ENCODE results near the gene UQCC2.

The UQCC2 gene

GRCh38 chr6:33705268-33705885 lies 6.1 kb downstream of the UQCC2 start:
- peak; percentile 84 for DNase-seq

DNA sequence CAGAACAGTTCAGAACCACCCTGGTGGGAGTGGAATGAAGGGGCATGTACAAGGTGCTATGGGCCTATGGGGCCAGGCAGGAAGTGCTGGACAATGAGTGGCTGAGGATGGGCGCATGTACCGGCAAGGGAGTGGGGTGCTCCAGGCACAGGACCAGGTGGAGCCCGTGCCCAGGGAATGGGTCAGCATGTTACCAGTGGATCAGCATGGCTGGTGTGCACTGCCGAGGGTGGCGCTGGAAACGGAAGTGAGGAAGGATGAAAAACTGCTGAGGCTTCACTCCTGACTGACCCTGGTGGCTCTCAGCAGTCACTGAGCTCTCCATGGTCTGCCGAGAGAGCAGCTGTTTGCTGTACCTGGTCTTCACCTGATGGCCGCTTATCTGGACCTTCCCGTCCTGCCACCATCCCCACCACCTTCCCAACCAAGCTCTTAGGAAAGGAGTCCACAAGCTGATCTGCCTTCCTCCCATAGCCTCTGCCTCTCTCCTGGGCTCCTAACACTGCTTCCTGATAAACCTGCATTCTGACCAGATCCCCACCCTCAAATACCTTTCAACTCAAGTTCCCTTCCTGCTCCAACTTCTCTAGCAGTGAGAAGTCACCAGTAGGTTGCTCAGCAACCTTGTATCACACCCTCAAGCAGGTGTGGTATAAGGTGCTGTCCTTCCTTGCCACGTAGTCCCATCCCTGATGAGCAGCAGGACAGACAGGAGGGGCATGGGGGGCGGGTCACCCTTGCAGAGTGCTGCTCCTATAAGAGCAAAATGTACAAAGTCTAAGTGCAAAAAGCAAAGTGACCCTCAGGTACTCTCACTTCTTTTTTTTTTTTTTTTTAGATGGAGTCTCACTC lies 7.1 kb downstream of the UQCC2 start:
- DNase-seq, result no peak

GRCh38 chr6:33702345-33702977 lies 9.0 kb downstream of the UQCC2 start:
- peak; percentile 68 for DNase-seq

- peak; percentile 67 for DNase-seq
These were observed 11.0 kb downstream of the UQCC2 start for GRCh38 chr6:33700391-33701050.

GRCh38 chr6:33699739-33700138 lies 11.8 kb downstream of the UQCC2 start:
- no peak for DNase-seq

DNA sequence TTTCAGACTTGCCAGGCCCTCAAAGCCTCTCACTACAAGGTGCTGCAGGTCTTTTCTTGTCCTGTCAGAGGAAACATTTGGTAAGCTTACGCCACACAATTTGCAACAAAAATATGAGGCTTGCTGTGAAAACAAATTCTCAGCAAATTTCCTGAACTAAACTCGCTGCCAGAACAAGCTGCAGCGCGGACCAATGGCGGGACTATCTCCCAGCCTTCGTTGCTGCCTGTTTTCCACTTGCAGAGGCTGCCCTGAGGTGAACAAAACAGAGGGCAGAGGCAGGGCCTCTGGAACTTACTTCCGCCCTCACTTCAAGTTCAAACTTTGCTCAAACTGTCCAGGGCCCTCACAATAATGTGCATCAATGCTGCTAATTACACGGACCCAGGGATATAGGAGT lies 12.4 kb downstream of the UQCC2 start:
- no peak for DNase-seq

DNA sequence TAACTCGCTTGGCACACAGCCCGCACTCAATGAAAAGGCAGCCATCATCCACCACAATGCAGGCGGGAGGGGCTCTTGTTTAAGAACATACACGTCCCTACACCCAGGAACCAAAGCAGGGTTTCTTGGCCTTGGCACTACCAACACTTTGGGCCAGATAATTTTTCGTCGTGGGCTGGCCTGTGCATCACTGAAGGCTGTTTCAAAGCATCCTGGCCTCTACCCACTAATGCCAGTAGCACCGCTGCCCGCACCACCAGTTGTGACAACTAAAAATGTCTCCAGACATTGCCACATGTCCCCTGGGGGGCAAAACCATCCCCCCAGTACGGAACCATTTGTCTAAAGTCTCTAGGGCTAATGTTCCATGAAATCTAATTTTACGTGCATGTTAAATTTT lies 13.0 kb downstream of the UQCC2 start:
- DNase-seq, result no peak

GRCh38 chr6:33697845-33698244 lies 13.7 kb downstream of the UQCC2 start:
- DNase-seq, result no peak

DNA sequence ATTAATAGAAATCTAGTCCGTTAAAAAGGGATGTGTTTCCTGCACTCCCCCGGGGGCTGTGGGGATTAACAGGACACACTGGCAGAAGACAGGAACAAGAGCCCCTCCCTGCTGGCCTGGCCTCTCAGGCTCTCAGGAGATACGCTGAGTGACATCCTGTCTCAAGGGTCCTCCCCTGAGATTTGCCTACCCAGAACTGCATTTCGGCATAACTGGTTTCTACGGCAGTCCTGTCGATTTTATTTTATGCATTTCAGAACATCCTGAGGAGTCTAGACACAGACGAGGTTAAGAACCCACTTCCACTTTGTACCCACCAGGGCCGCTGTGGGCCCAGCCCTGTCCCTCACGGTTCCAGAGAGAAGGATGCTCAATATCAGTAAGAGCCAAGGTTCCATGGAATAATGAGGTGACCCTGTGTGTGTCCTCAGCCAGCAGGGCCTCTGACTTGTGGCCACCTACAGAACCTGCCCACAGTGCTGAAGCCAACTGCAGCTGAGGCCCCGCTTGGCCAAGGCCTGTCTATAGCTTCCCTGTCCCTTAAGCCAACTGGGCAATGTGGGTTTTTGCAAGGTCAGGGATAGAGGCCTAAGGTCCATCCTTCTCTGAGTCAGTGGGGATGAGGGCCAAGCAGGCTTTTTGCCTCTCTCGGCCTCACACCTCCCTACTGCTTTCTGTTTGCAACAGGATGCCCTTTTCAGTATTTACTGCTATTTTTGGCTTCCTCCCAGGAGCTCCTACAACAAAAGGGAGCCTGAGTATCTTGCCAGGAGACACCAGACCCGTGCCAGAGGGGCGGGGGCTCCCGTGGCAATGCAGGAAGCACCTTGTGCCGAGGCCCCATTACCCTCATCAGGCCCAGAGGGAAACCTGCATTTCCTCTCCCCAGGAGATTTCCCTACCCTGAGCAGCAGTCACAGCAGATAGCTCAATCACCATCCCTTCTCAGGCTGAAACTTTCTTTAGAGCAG lies 14.7 kb downstream of the UQCC2 start:
- no peak for DNase-seq

- DNase-seq, result no peak
These were observed 15.4 kb downstream of the UQCC2 start for GRCh38 chr6:33696076-33696475.

GRCh38 chr6:33695451-33695887 lies 16.0 kb downstream of the UQCC2 start:
- no peak for DNase-seq

- no peak for DNase-seq
These were observed 16.5 kb downstream of the UQCC2 start for GRCh38 chr6:33694977-33695376.

GRCh38 chr6:33694401-33694931 lies 17.0 kb downstream of the UQCC2 start:
- peak; percentile 56 for DNase-seq

- no peak for DNase-seq
These were observed 18.1 kb downstream of the UQCC2 start for GRCh38 chr6:33693186-33694105.

- DNase-seq, result no peak
These were observed 18.7 kb downstream of the UQCC2 start for GRCh38 chr6:33692760-33693158.

GRCh38 chr6:33692078-33692759 lies 19.3 kb downstream of the UQCC2 start:
- DNase-seq, result no peak

DNA sequence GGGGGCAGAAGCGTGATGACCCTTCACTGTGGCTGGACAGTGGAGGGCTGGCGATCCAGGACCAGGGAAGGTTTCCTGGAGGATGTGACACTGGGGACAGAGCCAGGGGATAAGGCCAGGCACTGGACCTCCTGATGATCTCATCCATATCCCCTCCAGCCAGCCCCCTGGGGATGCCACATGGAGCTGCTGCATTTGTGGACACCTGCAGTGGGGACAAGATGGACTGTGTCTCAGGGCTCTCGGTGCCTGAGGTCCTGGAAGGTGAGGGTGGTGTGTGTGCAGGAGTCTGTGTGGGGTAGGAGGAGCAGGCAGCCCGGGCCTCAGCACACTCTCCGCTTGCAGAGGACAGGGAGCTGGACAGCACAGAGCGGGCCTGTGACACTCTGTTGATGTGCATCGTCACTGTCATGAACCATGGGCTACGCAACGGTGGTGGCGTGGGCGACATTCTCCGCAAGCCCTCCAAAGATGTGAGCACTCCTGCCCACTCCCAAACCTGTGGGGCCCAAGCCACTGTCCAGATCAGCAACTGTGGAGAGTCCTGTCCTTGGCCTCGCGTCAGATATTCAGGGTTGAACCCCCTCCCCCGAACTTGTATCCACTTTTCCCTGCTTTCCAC lies 19.9 kb downstream of the UQCC2 start:
- no peak for DNase-seq

GRCh38 chr6:33690766-33691165 lies 20.7 kb downstream of the UQCC2 start:
- DNase-seq, result no peak

- no peak for DNase-seq
These were observed 21.6 kb downstream of the UQCC2 start for GRCh38 chr6:33689879-33690278.

DNA sequence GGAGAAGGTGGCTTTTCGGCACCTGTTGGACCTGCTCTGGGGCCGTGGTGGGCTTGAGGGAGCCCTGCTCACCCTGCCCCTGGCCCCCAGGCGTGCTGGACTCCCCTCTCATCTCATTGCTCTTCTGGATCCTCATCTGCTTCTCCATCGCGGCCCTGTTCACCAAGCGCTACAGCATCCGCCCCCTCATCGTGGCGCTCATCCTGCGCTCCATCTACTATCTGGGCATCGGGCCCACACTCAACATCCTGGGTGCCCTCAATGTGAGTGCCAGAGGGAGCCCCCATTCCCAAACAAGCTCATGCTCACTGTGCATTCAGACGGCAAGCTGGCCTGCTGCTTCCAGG lies 22.4 kb downstream of the UQCC2 start:
- no peak for DNase-seq
